Subcutaneous abdominal adipose tissue (tissue), 5 donors: Measurements from ENCODE around the gene ANKRD33.
A peak's percentile ranks its signal among the peaks of the same experiment; 100 is the strongest.

Experiments
- H3K27ac ChIP-seq: one replicate; pipeline ENCODE4 v1.7.0; 2013; ENCODE audit warnings: low read depth, mild to moderate bottlenecking, inconsistent platforms, low read length, moderate library complexity
- H3K27me3 ChIP-seq, 5 donors: one replicate each; pipeline ENCODE4 v1.7.0; 2013; ENCODE audit warnings: low read length in 5 of 5, inconsistent platforms in 1 of 5; ENCODE audit not compliant: control insufficient read depth in 5 of 5, insufficient read depth in 4 of 5
- H3K36me3 ChIP-seq, 5 donors: one replicate each; pipeline ENCODE4 v1.7.0; 2013; ENCODE audit warnings: low read length in 5 of 5; ENCODE audit not compliant: control insufficient read depth in 5 of 5, insufficient read depth in 5 of 5
- H3K4me1 ChIP-seq, 5 donors: one replicate each; pipeline ENCODE4 v1.7.0; 2013; ENCODE audit warnings: low read length in 5 of 5, mild to moderate bottlenecking in 3 of 5, moderate library complexity in 1 of 5; ENCODE audit not compliant: control insufficient read depth in 5 of 5, insufficient read depth in 5 of 5
- H3K4me3 ChIP-seq, 5 donors: one replicate each; pipeline ENCODE4 v1.7.0; 2013; ENCODE audit warnings: low read length in 5 of 5, low read depth in 1 of 5
- H3K9ac ChIP-seq, 5 donors: one replicate each; pipeline ENCODE4 v1.7.0; 2013; ENCODE audit warnings: low read length in 5 of 5, mild to moderate bottlenecking in 4 of 5, moderate library complexity in 3 of 5
- H3K9me3 ChIP-seq, 5 donors: one replicate each; pipeline ENCODE4 v1.7.0; 2013; ENCODE audit warnings: low read length in 5 of 5; ENCODE audit not compliant: control insufficient read depth in 5 of 5
- donor health status: healthy.
- donor health status: healthy.
- donor health status: healthy.
- donor health status: healthy.
- donor health status: healthy.

ANKRD33 gene

GRCh38 chr12:51923506-51924365 lies 35.8 kb downstream of the ANKRD33 start:
- H3K9ac ChIP-seq: peak overlapping the region; percentile 53 to 89 (median 72)
- peak overlapping the region; percentile 47 to 67 (median 56) for H3K4me3 ChIP-seq
- H3K27ac ChIP-seq: peak overlapping the region; percentile 95

DNA sequence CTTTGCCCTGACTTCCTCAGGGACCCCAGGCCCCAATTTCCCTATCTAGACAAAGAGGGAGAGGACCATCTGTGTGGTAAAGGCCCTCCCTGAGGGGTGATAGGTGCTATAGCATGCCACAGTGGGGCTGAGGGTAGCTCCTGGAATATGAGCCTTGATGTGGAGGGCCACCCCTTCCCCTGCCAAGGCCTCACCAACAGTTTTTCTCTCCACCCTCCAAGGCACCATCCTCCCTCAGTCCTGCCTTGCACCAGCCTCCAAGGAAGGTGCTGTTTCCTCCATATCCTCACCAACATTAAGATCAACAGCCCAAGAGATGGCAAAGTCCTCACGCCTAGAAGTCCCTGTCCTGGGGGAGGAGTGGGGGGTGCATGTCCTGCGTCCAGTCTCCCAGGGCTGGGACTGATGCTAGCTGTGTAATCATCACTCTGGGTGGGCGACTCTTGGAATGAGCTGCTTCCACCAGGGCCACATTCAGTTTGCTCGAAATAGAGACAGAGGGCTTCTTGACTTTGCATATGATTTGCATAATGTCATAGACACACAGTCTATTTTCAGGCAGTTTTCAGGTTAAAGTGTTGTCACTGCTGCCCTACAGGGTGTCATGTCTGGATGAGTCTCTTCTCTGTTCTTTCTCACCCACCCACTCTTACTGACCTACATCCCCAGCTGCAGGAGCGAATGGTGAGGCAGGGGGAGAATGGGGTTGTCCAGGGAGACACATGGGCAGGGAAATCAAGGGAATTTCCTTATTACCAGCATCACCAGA lies 36.8 kb downstream of the ANKRD33 start:
- H3K4me3 ChIP-seq: no peak overlapping the region
- H3K9me3 ChIP-seq: no peaks in the 10 kb centered on the region
- no peaks in the 10 kb centered on the region for H3K27me3 ChIP-seq
- peak overlapping the region in 2 of 5 donors; percentile 12 to 23 for H3K9ac ChIP-seq
- H3K36me3 ChIP-seq: peaks cover 0 to 11% (median 6%) of the 10 kb centered on the region in 5 donors
- H3K27ac ChIP-seq: peak overlapping the region; percentile 95
- H3K4me1 ChIP-seq: peaks cover 14 to 51% (median 28%) of the 10 kb centered on the region in 5 donors

More at GRCh38 chr12:51923506-51924365, 35.8 kb downstream of the ANKRD33 start:
- peaks cover 0 to 21% (median 16%) of the 10 kb centered on the region in 5 donors for H3K36me3 ChIP-seq
- no peaks in the 10 kb centered on the region for H3K9me3 ChIP-seq
- H3K4me1 ChIP-seq: peaks cover 14 to 51% (median 28%) of the 10 kb centered on the region in 5 donors
- H3K27me3 ChIP-seq: no peaks in the 10 kb centered on the region

DNA sequence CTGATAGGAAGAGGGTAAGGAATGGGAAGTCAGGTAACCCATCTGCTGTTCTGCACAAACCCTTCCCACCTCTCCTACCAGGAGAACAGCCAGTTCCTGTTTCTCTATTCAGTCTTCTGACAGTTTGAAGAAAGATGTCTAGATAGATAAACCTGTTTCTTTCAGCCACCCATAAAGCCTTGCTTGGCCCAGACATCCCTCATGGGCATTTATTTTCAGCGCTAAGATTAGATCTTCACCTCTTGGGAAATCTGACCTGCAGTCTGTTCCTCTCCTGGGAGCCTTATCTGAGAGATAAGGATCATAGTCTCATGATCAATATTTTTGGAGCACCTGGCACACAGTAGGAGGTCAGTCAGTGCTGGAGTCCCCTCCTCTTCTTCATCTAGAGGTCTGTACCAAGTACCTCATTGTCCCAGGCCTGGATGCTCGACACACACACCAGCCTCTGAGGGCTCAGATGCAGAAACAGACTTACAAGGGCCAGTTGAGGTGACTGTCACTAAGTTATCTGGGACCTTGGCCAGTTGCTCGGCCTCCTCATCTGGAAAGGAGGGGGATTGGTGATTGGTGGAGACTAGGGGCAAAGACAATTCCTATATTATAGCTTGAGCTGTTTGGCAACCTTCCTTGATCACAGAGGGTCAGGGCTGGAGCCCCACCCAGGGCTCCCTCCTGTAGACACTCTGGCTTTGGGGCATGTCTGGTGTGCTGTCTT lies 37.6 kb downstream of the ANKRD33 start:
- H3K27me3 ChIP-seq: no peaks in the 10 kb centered on the region
- H3K27ac ChIP-seq: peak overlapping the region; percentile 46
- no peak overlapping the region for H3K4me3 ChIP-seq
- H3K36me3 ChIP-seq: peaks cover 0 to 4% (median 0%) of the 10 kb centered on the region in 5 donors
- peak overlapping the region in 2 of 5 donors; percentile 12 to 23 for H3K9ac ChIP-seq
- H3K9me3 ChIP-seq: no peaks in the 10 kb centered on the region
- H3K4me1 ChIP-seq: peaks cover 14 to 51% (median 28%) of the 10 kb centered on the region in 5 donors

DNA sequence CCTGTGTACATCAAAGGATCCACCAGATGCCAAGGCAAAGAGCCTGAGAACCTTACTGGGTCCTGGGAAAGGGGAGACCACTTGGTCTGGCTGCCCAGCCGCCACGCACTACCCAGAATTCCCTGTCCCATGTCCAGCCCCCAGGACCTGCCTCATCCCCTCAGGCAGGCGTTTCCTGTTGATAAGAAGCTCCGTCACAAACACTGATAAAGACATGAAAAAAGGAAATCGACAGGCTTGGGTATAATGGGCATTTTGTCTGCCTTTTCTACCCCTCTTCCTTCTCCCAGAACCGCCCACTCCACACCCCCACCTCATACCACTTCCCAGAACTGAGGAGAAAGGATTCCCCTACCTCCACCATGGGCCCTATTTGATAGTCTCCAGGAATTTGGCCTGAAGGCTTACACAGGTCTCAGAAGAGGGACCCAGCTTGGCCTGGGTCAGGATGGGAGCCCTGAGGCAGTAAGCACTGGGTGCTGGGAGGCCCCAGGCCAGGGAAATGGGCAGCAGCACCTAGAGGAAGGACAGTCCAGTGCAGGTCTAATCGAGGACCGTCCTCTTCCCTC lies 38.2 kb downstream of the ANKRD33 start:
- H3K4me1 ChIP-seq: peaks cover 14 to 51% (median 28%) of the 10 kb centered on the region in 5 donors
- no peak overlapping the region for H3K9ac ChIP-seq
- H3K27me3 ChIP-seq: no peaks in the 10 kb centered on the region
- no peak overlapping the region for H3K4me3 ChIP-seq
- no peaks in the 10 kb centered on the region for H3K9me3 ChIP-seq
- H3K27ac ChIP-seq: peak overlapping the region; percentile 46
- H3K36me3 ChIP-seq: no peaks in the 10 kb centered on the region

- no peak overlapping the region for H3K4me3 ChIP-seq
- no peaks in the 10 kb centered on the region for H3K27me3 ChIP-seq
- H3K27ac ChIP-seq: no peak overlapping the region
- H3K9me3 ChIP-seq: no peaks in the 10 kb centered on the region
- no peak overlapping the region for H3K9ac ChIP-seq
- H3K4me1 ChIP-seq: peaks cover 14 to 48% (median 28%) of the 10 kb centered on the region in 5 donors
- no peaks in the 10 kb centered on the region for H3K36me3 ChIP-seq
These were observed 38.8 kb downstream of the ANKRD33 start for GRCh38 chr12:51926718-51927117.

DNA sequence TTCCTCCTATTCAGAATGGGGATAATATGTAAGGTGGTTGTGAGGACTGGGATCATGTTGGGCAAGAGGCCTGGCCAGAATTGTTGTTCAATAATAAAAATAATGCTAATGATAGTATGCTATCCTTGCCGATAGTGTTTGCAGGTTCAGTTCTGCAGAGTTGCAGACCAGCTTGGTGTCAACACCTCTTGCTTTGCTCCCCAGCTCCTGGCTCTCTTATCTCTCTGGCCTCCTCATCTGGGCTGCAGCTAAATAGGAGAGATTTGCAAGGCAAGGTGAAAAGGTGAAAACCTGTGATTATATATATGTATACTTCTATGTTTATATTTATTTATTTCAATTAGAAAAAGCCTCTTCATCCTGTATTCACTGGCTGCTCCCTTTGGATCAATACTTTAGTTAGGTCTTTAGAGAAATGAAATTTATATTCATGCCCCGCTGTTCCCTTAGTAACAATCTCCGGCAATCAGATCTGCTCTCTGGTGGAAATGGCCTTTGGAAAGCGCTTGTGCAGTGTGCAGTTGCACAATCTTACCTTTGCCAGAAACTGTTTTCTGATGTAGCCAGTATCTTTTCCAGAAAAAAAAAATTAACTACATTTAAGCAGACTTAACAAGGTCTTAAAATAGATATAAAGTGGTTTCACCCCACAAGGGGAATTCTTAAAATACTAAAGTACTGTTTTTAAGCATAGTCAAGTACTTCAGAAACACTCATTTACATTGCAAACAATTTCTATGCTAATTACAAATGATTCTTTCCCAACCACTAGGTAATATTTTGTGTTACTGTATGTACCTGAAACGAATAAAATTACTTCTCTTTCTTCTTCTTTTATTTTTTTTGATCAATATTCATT lies 44.5 kb downstream of the ANKRD33 start:
- no peak overlapping the region for H3K9ac ChIP-seq
- no peaks in the 10 kb centered on the region for H3K36me3 ChIP-seq
- H3K27me3 ChIP-seq: no peaks in the 10 kb centered on the region
- H3K4me3 ChIP-seq: no peak overlapping the region
- H3K4me1 ChIP-seq: no peaks in the 10 kb centered on the region
- H3K27ac ChIP-seq: no peak overlapping the region
- no peaks in the 10 kb centered on the region for H3K9me3 ChIP-seq

DNA sequence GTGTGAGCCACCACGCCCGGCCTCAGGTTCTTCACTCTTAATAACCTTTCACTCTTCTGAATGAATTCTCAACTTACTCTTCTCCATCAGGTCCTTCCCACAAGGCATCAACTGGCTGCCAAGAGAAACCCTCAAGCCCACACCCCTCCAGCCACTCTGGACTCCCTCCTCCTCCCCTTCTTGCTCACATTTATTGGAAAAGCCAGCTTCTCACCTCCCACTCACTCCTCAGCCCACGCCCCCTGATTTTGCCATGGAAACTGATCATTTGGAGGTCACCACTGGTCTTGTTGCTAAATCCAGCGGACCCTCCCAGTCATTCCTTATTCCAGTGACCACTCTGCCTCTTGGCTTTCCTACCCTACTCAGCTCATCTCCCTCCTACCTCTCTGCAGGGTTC lies 46.2 kb downstream of the ANKRD33 start:
- H3K4me1 ChIP-seq: no peaks in the 10 kb centered on the region
- no peak overlapping the region for H3K4me3 ChIP-seq
- H3K27ac ChIP-seq: no peak overlapping the region
- H3K36me3 ChIP-seq: no peaks in the 10 kb centered on the region
- H3K9me3 ChIP-seq: no peaks in the 10 kb centered on the region
- no peak overlapping the region for H3K9ac ChIP-seq
- H3K27me3 ChIP-seq: no peaks in the 10 kb centered on the region

DNA sequence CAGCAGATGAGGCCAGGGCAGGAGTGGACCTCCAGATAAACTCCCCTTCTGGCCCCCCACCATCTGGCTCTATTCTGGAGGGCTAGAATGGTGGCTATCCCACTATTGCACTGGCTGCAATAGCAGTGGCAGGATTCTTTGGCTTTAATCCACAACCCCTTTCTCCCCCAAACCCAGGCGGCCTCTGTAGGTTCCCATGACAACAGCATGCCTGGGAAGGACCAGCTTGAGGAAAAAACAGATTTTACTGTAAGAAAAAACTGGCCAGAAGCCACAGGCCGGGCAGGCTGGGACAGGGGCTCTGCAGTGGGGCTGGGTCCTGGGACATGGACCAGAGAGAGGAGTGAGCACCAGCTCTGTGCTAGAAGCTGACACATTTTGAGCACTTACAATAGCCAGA lies 50.0 kb downstream of the ANKRD33 start:
- Histone ChIP-seq H3K36me3 (no peaks in the 10 kb centered on the region), H3K4me1 (peaks cover 4 to 14% (median 13%) of the 10 kb centered on the region in 5 donors), H3K27me3 (no peaks in the 10 kb centered on the region), H3K9me3 (no peaks in the 10 kb centered on the region), H3K9ac (no peak overlapping the region), H3K4me3 (no peak overlapping the region), H3K27ac (no peak overlapping the region)

DNA sequence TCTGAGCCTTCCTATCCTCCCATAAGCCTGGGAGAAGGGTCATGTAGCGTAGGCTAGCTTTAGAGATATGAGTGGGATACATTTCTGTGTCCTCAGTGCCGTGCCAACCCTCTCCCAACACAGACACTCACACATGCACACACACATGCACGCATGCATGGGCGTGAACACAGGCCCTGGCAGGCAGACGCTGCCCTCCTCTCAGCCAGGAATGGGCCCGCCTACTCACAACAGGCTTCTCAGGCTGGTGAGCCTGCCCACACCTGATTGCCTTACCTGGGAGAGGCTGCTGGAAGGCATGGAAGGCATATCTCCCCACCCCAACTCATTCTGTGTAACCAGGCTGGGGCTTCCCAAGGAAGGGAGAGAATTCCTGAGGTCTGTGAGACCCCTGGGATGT lies 50.8 kb downstream of the ANKRD33 start:
- H3K9ac ChIP-seq: no peak overlapping the region
- no peak overlapping the region for H3K27ac ChIP-seq
- peaks cover 4 to 14% (median 13%) of the 10 kb centered on the region in 5 donors for H3K4me1 ChIP-seq
- peaks cover 0 to 4% (median under 1%) of the 10 kb centered on the region in 5 donors for H3K9me3 ChIP-seq
- H3K27me3 ChIP-seq: no peaks in the 10 kb centered on the region
- H3K4me3 ChIP-seq: no peak overlapping the region
- no peaks in the 10 kb centered on the region for H3K36me3 ChIP-seq
